ENCODE results near the gene ABHD5.
A peak's percentile ranks its signal among the peaks of the same experiment; 100 is the strongest.
"Not testable (repeated sequence)": the region's sequence is repeated elsewhere in the genome, so short reads cannot be mapped to it uniquely, and the experiment has no call there.

Gene ABHD5

GRCh38 chr3:43690400-43691119 lies at the start of gene ABHD5:
TSS of gene ABHD5 (plus strand) at chr3:43690938. CDS start at chr3:43690993, 55 bp downstream.
- peak; percentile 99 for DNase-seq (ENCODE audit: low spot score)

GRCh38 chr3:43641306-43642114 lies 49.2 kb upstream of the ABHD5 start:
- no peak for DNase-seq (ENCODE audit: low spot score)

- DNase-seq (ENCODE audit: low spot score): no peak
Measured at GRCh38 chr3:43644443-43644842, 46.3 kb upstream of the ABHD5 start.

GRCh38 chr3:43647331-43648166 lies 43.2 kb upstream of the ABHD5 start:
- no peak for DNase-seq (ENCODE audit: low spot score)

DNA sequence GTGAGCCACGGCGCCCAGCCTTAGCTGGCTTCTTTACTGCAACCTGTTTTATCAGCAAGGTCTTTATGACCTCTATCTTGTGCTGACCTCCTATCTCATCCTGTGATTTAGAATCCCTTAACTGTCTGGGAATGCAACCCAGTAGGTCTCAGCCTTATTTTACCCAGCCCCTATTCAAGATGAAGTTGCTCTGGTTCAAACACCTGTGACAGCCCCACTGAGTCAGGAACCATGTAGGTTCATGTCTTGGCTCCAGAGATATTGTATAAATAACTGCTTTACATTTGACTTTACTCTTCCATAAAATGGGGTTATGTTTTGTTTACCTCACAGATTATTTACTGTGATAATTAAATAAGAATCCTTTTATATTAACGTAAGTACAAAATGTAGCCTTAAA lies 41.8 kb upstream of the ABHD5 start:
- no peak for DNase-seq (ENCODE audit: low spot score)

- no peak for DNase-seq (ENCODE audit: low spot score)
Measured at GRCh38 chr3:43649365-43649968, 41.3 kb upstream of the ABHD5 start.

GRCh38 chr3:43650345-43650744 lies 40.4 kb upstream of the ABHD5 start:
- no peak for DNase-seq (ENCODE audit: low spot score)

DNA sequence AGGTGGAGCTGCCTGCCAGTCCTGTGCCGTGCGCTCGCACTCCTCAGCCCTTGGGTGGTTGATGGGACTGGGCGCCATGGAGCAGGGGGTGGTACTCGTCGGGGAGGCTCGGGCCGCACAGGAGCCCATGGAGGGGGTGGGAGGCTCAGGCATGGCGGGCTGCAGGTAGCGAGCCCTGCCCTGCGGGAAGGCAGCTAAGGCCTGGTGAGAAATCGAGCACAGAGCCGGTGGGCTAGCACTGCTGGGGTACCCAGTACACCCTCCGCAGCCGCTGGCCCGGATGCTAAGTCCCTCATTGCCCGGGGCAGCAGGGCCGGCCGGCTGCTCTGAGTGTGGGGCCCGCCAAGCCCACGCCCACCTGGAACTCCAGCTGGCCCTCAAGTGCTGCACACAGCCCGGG lies 34.3 kb upstream of the ABHD5 start:
- not testable (repeated sequence) for DNase-seq (ENCODE audit: low spot score)

DNA sequence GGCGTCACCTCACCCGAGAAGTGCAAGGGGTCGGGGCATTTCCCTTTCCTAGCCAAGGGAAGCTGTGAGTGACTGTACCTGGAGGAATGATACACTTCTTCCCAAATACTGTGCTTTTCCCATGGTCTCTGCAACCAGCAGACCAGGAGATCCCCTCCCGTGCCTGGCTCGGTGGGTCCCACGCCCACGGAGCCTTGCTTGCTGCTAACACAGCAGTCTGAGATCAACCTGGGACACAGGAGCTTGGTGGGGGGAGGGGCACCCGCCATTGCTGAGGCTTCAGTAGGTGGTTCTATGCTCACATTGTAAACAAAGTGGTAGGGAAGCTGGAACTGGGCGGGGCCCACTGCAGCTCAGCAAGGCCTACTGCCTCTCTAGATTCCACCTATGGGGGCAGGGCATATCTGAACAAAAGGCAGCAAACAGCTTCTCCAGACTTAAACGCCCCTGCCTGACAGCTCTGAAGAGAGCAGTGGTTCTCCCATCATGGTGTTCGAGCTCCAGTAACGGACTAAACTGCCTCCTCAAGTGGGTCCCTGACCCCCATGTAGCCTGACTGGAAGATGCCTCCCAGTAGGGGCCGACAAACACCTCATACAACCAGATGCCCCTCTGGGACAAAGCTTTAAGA lies 31.4 kb upstream of the ABHD5 start:
- DNase-seq (ENCODE audit: low spot score): no peak

- DNase-seq (ENCODE audit: low spot score): not testable (repeated sequence)
Measured at GRCh38 chr3:43661376-43661775, 29.4 kb upstream of the ABHD5 start.

DNA sequence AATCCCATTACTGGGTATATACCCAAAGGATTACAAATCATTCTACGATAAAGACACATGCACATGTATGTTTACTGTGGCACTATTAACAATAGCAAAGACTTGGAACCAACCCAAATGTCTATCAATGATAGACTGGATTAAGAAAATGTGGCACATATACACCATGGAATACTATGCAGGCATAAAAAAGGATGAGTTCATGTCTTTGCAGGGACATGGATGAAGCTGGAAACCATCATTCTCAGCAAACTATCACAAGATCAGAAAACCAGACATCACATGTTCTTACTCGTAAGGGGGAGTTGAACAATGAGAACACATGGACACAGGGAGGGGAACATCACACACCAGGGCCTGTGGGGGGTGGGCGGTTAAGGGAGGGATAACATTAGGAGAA lies 25.7 kb upstream of the ABHD5 start:
- DNase-seq (ENCODE audit: low spot score): not testable (repeated sequence)

GRCh38 chr3:43670635-43671522 lies 19.9 kb upstream of the ABHD5 start:
- DNase-seq (ENCODE audit: low spot score): peak; percentile 46

DNA sequence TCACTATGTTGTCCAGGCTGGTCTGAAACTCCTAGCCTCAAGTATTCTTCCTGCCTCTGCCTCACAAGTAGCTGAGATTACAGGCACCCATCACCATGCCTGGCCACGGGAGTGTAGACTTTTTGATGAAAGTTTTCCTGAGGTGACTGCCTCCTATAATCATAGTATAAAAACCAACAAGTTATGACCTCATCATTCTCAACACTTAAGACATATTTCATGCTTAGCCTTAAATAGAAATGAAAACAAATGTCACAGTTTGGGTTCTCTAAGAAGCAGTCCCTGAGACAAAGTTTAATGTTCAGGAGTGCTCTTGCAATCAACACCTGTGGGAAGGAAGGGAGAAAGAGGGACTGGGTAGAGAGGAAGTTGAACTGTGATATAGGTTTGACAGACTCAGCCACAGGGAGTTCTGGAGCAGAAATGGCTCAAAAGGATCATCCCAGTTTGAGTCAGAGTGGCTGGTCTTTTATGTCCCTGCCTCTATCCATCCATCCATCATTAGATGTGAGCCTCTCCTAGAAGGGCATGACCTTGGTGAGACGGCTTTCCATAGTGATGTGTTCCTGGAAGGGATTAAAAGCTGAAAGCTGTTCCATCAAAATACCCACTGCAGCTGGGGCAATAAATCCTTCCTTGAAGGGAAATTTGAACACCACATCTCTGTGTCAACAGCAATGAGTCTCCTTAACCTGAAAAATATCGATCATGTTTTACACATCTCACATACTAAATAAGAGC lies 16.2 kb upstream of the ABHD5 start:
- DNase-seq (ENCODE audit: low spot score): no peak

GRCh38 chr3:43675593-43675992 lies 15.1 kb upstream of the ABHD5 start:
- DNase-seq (ENCODE audit: low spot score): no peak

DNA sequence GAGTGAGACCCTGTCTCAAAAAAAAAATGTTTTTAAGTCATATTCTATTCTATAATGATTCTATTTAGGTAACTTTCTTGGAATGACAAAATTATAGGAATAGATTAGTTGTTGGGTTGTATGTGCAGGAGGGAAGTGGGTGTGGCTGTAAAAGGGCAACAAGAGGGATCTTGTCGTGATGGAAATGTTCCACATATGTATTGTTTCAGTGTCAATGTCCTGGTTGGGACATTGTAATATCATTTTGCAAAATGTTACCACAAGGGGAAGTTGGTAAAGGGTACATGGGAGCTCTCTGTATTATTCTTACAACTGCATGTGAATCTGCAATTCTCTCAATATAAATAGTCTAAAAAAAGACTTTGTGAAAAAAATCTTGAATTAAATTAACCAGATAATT lies 14.3 kb upstream of the ABHD5 start:
- no peak for DNase-seq (ENCODE audit: low spot score)

GRCh38 chr3:43678375-43678774 lies 12.4 kb upstream of the ABHD5 start:
- DNase-seq (ENCODE audit: low spot score): not testable (repeated sequence)

- DNase-seq (ENCODE audit: low spot score): not testable (repeated sequence)
Measured at GRCh38 chr3:43678887-43679449, 11.8 kb upstream of the ABHD5 start.

- not testable (repeated sequence) for DNase-seq (ENCODE audit: low spot score)
Measured at GRCh38 chr3:43680857-43681256, 9.9 kb upstream of the ABHD5 start.

GRCh38 chr3:43684944-43685343 lies 5.8 kb upstream of the ABHD5 start:
- DNase-seq (ENCODE audit: low spot score): no peak

Data from D341Med (cell line).